ENCODE measurements around the gene TEPSIN.

DNA sequence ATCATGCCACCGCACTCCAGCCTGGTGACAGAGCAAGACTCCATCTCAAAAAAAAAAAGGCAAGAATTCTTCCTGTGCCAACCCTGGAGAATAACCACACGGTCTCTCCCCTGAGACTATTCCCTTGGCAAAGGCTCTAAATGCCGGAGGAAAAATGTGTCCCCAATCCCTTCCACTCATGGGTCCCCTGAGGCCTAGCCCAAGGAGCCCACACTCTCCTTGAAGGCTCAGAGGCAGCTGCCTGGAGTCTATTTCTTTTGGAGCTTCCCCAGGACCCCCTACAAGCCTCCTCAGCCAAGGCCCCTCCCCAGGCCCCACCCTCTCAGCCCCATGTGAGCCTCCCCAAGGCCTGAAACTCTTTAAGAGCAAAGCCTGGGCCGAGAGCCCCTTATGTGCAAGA is 32.7 kb downstream of the TEPSIN start:
- TF ChIP-seq, protein P1, sequence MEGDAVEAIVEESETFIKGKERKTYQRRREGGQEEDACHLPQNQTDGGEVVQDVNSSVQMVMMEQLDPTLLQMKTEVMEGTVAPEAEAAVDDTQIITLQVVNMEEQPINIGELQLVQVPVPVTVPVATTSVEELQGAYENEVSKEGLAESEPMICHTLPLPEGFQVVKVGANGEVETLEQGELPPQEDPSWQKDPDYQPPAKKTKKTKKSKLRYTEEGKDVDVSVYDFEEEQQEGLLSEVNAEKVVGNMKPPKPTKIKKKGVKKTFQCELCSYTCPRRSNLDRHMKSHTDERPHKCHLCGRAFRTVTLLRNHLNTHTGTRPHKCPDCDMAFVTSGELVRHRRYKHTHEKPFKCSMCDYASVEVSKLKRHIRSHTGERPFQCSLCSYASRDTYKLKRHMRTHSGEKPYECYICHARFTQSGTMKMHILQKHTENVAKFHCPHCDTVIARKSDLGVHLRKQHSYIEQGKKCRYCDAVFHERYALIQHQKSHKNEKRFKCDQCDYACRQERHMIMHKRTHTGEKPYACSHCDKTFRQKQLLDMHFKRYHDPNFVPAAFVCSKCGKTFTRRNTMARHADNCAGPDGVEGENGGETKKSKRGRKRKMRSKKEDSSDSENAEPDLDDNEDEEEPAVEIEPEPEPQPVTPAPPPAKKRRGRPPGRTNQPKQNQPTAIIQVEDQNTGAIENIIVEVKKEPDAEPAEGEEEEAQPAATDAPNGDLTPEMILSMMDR (IDR thresholded peaks at IDR 0.05) = no peak
- no peak for TF ChIP-seq POLR2A (IDR thresholded peaks at IDR 0.05)
